IMR-90 (cell line): ENCODE results near the gene URB1. TPM values are rescaled to one million over a fixed set of nuclear protein-coding genes. Genes with fewer than 3 reads are reported as not detected.

Source experiments
- ATAC-seq: fragments of 200-7000 bp; cut with Tn5 transposase; 2 replicates; pipeline ENCODE4 v1.9.1; 2020; ENCODE audit warnings: low read depth, mild to moderate bottlenecking, moderate library complexity
- BruUV-seq: library from RNA; stranded (reverse); fragments of 400-500 nt; replicated peaks from 2 replicates; lab custom pipeline; 2021; lab: Mats Ljungman, UMichigan
- CTCF ChIA-PET: fragments of 300-600 bp; formaldehyde crosslinking; extraction: SDS; loops from one replicate; lab custom pipeline; 2021; ENCODE audit warnings: antibody characterized with exemption; lab: Yijun Ruan, JAX
- POLR2A ChIA-PET: fragments of 300-600 bp; sonication (Branson Sonifier 250); formaldehyde crosslinking; loops from one replicate; lab custom pipeline; 2022; ENCODE audit warnings: antibody characterized with exemption; ENCODE audit not compliant: unreplicated experiment; lab: Charles Lee
- DNase-seq: peaks from one replicate; pipeline ENCODE4 v3.0.0; 2013
- H2AFZ ChIP-seq: replicated peaks from 2 replicates; pipeline ENCODE3; 2013; ENCODE audit warnings: low read length, mild to moderate bottlenecking; ENCODE audit not compliant: poor library complexity
- H2AK5ac ChIP-seq: 2 replicates; pipeline ENCODE4 v1.6.1; 2013; ENCODE audit warnings: low read depth, low read length, inconsistent platforms
- H2AK9ac ChIP-seq: replicated peaks from 2 replicates; pipeline ENCODE3; 2013; ENCODE audit warnings: mild to moderate bottlenecking, low read depth, low read length, moderate library complexity; ENCODE audit not compliant: poor library complexity
- H2BK120ac ChIP-seq: 2 replicates; pipeline ENCODE4 v1.6.1; 2013; ENCODE audit warnings: low read depth, low read length, inconsistent platforms
- H2BK15ac ChIP-seq: 3 replicates; pipeline ENCODE4 v1.6.1; 2013; ENCODE audit warnings: low read depth, low read length, inconsistent platforms
- H2BK20ac ChIP-seq: 2 replicates; pipeline ENCODE4 v1.6.1; 2013; ENCODE audit warnings: low read depth, mild to moderate bottlenecking, inconsistent platforms, low read length, moderate library complexity
- H2BK5ac ChIP-seq: 2 replicates; pipeline ENCODE4 v1.6.1; 2013; ENCODE audit warnings: mild to moderate bottlenecking, low read depth, low read length, inconsistent platforms; ENCODE audit not compliant: poor library complexity, severe bottlenecking
- H3K14ac ChIP-seq: replicated peaks from 2 replicates; pipeline ENCODE4 v1.6.1; 2013; ENCODE audit warnings: low read depth, low read length, inconsistent platforms
- H3K18ac ChIP-seq: 2 replicates; pipeline ENCODE4 v1.6.1; 2013; ENCODE audit warnings: low read depth, low read length, control low read depth
- H3K23ac ChIP-seq: 2 replicates; pipeline ENCODE4 v1.6.1; 2013; ENCODE audit warnings: low read depth, low read length, inconsistent platforms
- H3K27ac ChIP-seq: 2 replicates; pipeline ENCODE4 v1.5.1; 2013; ENCODE audit warnings: mild to moderate bottlenecking, control low read depth, low read length; ENCODE audit not compliant: insufficient read depth
- H3K27me3 ChIP-seq: 2 replicates; pipeline ENCODE4 v1.6.1; 2013; ENCODE audit warnings: low read length; ENCODE audit not compliant: control insufficient read depth, insufficient read depth
- H3K36me3 ChIP-seq: 2 replicates; pipeline ENCODE4 v1.6.1; 2013; ENCODE audit warnings: low read length, mixed read lengths; ENCODE audit not compliant: control insufficient read depth, insufficient read depth
- H3K4ac ChIP-seq: 2 replicates; pipeline ENCODE4 v1.6.1; 2013; ENCODE audit warnings: low read depth, low read length, inconsistent platforms
- H3K4me1 ChIP-seq: 2 replicates; pipeline ENCODE4 v1.6.1; 2013; ENCODE audit warnings: low read length, mixed read lengths; ENCODE audit not compliant: control insufficient read depth, insufficient read depth
- H3K4me2 ChIP-seq: 2 replicates; pipeline ENCODE4 v1.6.1; 2013; ENCODE audit warnings: low read depth, mild to moderate bottlenecking, control low read depth, low read length, moderate library complexity
- H3K4me3 ChIP-seq: 2 replicates; pipeline ENCODE4 v1.5.1; 2013; ENCODE audit warnings: low read depth, mild to moderate bottlenecking, control low read depth, low read length, moderate library complexity; ENCODE audit not compliant: insufficient read depth
- H3K56ac ChIP-seq: 2 replicates; pipeline ENCODE4 v1.6.1; 2013; ENCODE audit warnings: low read length, inconsistent platforms; ENCODE audit not compliant: insufficient read depth; ENCODE audit errors: extremely low read depth
- H3K79me1 ChIP-seq, 2 experiments: 2 replicates each; pipeline ENCODE4 v1.6.1; 2013; ENCODE audit warnings: low read length in 2 of 2, inconsistent platforms in 1 of 2, low read depth in 1 of 2
- H3K9ac ChIP-seq: 2 replicates; pipeline ENCODE4 v1.6.1; 2013; ENCODE audit warnings: low read depth, low read length, control low read depth
- H3K9me1 ChIP-seq: 2 replicates; pipeline ENCODE4 v1.6.1; 2013; ENCODE audit warnings: low read length, inconsistent platforms; ENCODE audit not compliant: insufficient read depth
- H3K9me3 ChIP-seq: 2 replicates; pipeline ENCODE4 v1.6.1; 2013; ENCODE audit warnings: low read length; ENCODE audit not compliant: control insufficient read depth, insufficient read depth
- H4K20me1 ChIP-seq: 2 replicates; pipeline ENCODE4 v1.6.1; 2013; ENCODE audit warnings: low read length, inconsistent platforms; ENCODE audit not compliant: insufficient read depth
- H4K5ac ChIP-seq: 2 replicates; pipeline ENCODE4 v1.6.1; 2013; ENCODE audit warnings: mild to moderate bottlenecking, low read depth, low read length, control low read depth
- H4K8ac ChIP-seq, 2 experiments: 2 replicates each; pipeline ENCODE4 v1.6.1; 2013; ENCODE audit warnings: low read depth in 2 of 2, low read length in 2 of 2, control low read depth in 1 of 2, inconsistent platforms in 1 of 2
- H4K91ac ChIP-seq: 2 replicates; pipeline ENCODE4 v1.6.1; 2013; ENCODE audit warnings: low read depth, low read length, inconsistent platforms; ENCODE audit not compliant: insufficient read depth
- BHLHE40 ChIP-seq: fragments of 150-350 bp; IDR thresholded peaks from 2 replicates; pipeline ENCODE4 v1.6.1; 2016; ENCODE audit warnings: mild to moderate bottlenecking, low read depth, low read length
- CEBPB ChIP-seq: IDR thresholded peaks from 2 replicates; pipeline ENCODE4 v1.6.1; 2012; ENCODE audit warnings: low read depth, low read length, improper control_type of control experiment
- CTCF ChIP-seq: conservative IDR thresholded peaks from 2 replicates; pipeline ENCODE4 v1.5.1; 2012; ENCODE audit warnings: mild to moderate bottlenecking, low read depth, low read length, improper control_type of control experiment
- ELK1 ChIP-seq: fragments of 150-350 bp; IDR thresholded peaks from 2 replicates; pipeline ENCODE4 v1.6.1; 2016; ENCODE audit warnings: low read depth, mild to moderate bottlenecking, low read length, moderate library complexity, borderline replicate concordance
- FOS ChIP-seq: fragments of 150-350 bp; IDR thresholded peaks from 2 replicates; pipeline ENCODE4 v1.6.1; 2016; ENCODE audit warnings: low read depth, low read length
- MAFK ChIP-seq: IDR thresholded peaks from 2 replicates; pipeline ENCODE4 v1.6.1; 2012; ENCODE audit warnings: low read depth, low read length, improper control_type of control experiment
- POLR2A ChIP-seq: IDR thresholded peaks from 2 replicates; pipeline ENCODE4 v1.6.1; 2012; ENCODE audit warnings: mild to moderate bottlenecking, low read depth, low read length
- RCOR1 ChIP-seq: IDR thresholded peaks from 2 replicates; pipeline ENCODE4 v1.6.1; 2012; ENCODE audit warnings: mild to moderate bottlenecking, low read length, improper control_type of control experiment; ENCODE audit not compliant: insufficient replicate concordance
- SMC3 ChIP-seq: fragments of 150-350 bp; IDR thresholded peaks from 2 replicates; pipeline ENCODE4 v1.6.1; 2016; ENCODE audit warnings: low read depth, mild to moderate bottlenecking, antibody characterized with exemption, low read length, moderate library complexity
- USF2 ChIP-seq: fragments of 150-350 bp; IDR thresholded peaks from 2 replicates; pipeline ENCODE4 v1.6.1; 2017; ENCODE audit warnings: mild to moderate bottlenecking, antibody characterized with exemption, low read length, low read depth
- WGBS, 2 experiments: methylation state at CpG; one replicate each; pipeline versions ENCODE4 v1.1.5 to v1.1.7; 2013; ENCODE audit warnings: missing lambda C conversion rate in 2 of 2; ENCODE audit not compliant: insufficient read length in 1 of 2; ENCODE audit errors: extremely low coverage in 2 of 2; 5-methylcytosine and 5-hydroxymethylcytosine counted together
- dilution Hi-C: fragments of 300-500 bp; cut with HindIII; formaldehyde crosslinking; loops from one replicate; pipeline ENCODE4 v1.14.3; 2018; ENCODE audit warnings: low sequenced_read_pairs; ENCODE audit not compliant: unreplicated experiment
- in situ Hi-C: fragments of 300-500 bp; cut with MboI; formaldehyde crosslinking; loops from 3 replicates; pipeline ENCODE4 v1.14.3; 2019; ENCODE audit warnings: low sequenced_read_pairs, inconsistent platforms, mixed read lengths
- intact Hi-C: fragments of 100-400 bp; cut with micrococcal nuclease; formaldehyde crosslinking; loops from 2 replicates; pipeline ENCODE4 v1.10.0; 2022
- polyA plus RNA-seq, 3 experiments: library from polyadenylated mRNA; depleted of rRNA; stranded (reverse); fragments of >200 nt; gene quantifications; 2 replicates each; pipeline ENCODE4 v1.2.3, GENCODE V29; 2012; ENCODE audit warnings: low replicate concordance in 1 of 3
- total RNA-seq: library from RNA; depleted of rRNA; stranded (reverse); fragments of >200 nt; gene quantifications from 2 replicates; pipeline ENCODE4 v1.2.3, GENCODE V29; 2012

Gene URB1
- total and polyA plus RNA-seq, 2 of the 4 experiments (the other 2 are of a cell fraction): 9.2 to 12.7 TPM

- Histone ChIP-seq H3K4ac (peak overlapping the region; percentile 27; the same call in 1 of the 2 replicates), H2BK20ac (no peak overlapping the region), H4K91ac (no peak overlapping the region), H2BK120ac (no peak overlapping the region), H2AFZ (no peak overlapping the region), H3K4me2 (no peak overlapping the region), H3K14ac (no peak overlapping the region), H3K4me3 (no peak overlapping the region), H3K4me1 (peaks cover 11% of the 10 kb centered on the region), H2BK5ac (peak overlapping the region; percentile 37), H4K8ac (peak overlapping the region in 1 of 2 experiments; percentile 22; a peak in 1 of 4 replicates), H3K36me3 (peaks cover 28% of the 10 kb centered on the region), H3K18ac (no peak overlapping the region), H3K56ac (no peak overlapping the region), H3K9ac (no peak overlapping the region), H3K79me1 (peaks cover 13 to 22% of the 10 kb centered on the region in 2 experiments), H3K27ac (peak overlapping the region; percentile 44; the same call in 1 of the 2 replicates), H2BK15ac (no peak overlapping the region), H3K23ac (no peak overlapping the region), H3K9me1 (peaks cover 5% of the 10 kb centered on the region), H3K9me3 (no peaks in the 10 kb centered on the region), H4K20me1 (no peaks in the 10 kb centered on the region), H2AK5ac (0 out of 2 replicates have a peak overlapping the region, but pooled peaks have one; percentile 35), H2AK9ac (peak overlapping the region; percentile 2), H3K27me3 (no peaks in the 10 kb centered on the region), H4K5ac (no peak overlapping the region)
- POLR2A ChIA-PET: no interaction called here
- CTCF ChIA-PET: interaction anchor here (1.0 to 1.2 kb wide), 3 partner anchors 9 to 230 kb away, joined by 3 to 5 read pairs (median 4); no protein-coding TSS in a partner anchor
- TF ChIP-seq RCOR1 (no peak), FOS (no peak), POLR2A (no peak), CEBPB (no peak), CTCF (no peak), SMC3 (no peak), ELK1 (no peak), USF2 (no peak), MAFK (no peak), BHLHE40 (no peak)
- DNase-seq (peak; percentile 49), ATAC-seq (no peak)
- intact Hi-C loops: no loop called here
- in situ Hi-C loops: no loop called here
- no TSS peak for BruUV-seq
- dilution Hi-C loops: no loop called here
- 100% methylated on average over 1 of the region's 6 CpGs; no CpG with 5 or more reads in 1 of the 2 experiments for WGBS, 2 experiments
Observed at GRCh38 chr21:32370998-32371766, 21.6 kb downstream of the URB1 start.
